ENCODE results near the gene FETUB. TPM values are rescaled to one million over a fixed set of nuclear protein-coding genes. Genes with fewer than 3 reads are reported as not detected.
"Not testable (repeated sequence)": the region's sequence is repeated elsewhere in the genome, so short reads cannot be mapped to it uniquely, and the experiment has no call there.

The FETUB gene
- total RNA-seq, 1 donor from 2014 or later = not detected

- H3K9me3 ChIP-seq (ENCODE audit: control insufficient read depth in 3 of 3, low read length in 3 of 3); H3K4me1 ChIP-seq (ENCODE audit: control insufficient read depth in 3 of 3, insufficient read depth in 3 of 3, low read length in 3 of 3); H3K27ac ChIP-seq (ENCODE audit: low read depth, low read length); H3K36me3 ChIP-seq (ENCODE audit: control insufficient read depth in 3 of 3, insufficient read depth in 3 of 3, low read length in 3 of 3); H3K4me3 ChIP-seq (ENCODE audit: low read length in 3 of 3); H3K9ac ChIP-seq (ENCODE audit: low read depth in 1 of 3, low read length in 3 of 3): not testable (repeated sequence)
- peaks cover 3 to 10% (median 6%) of the 10 kb centered on the region in 3 donors for H3K27me3 ChIP-seq (ENCODE audit: control insufficient read depth in 3 of 3, insufficient read depth in 3 of 3, low read length in 3 of 3)
Observed at GRCh38 chr3:186690304-186690703, 50.1 kb downstream of the FETUB start.

GRCh38 chr3:186691676-186692075, 51.5 kb downstream of the FETUB start:
- H3K36me3 ChIP-seq (ENCODE audit: control insufficient read depth in 3 of 3, insufficient read depth in 3 of 3, low read length in 3 of 3) = no peaks in the 10 kb centered on the region
- no peak overlapping the region for H3K9ac ChIP-seq (ENCODE audit: low read depth in 1 of 3, low read length in 3 of 3)
- no peaks in the 10 kb centered on the region for H3K9me3 ChIP-seq (ENCODE audit: control insufficient read depth in 3 of 3, low read length in 3 of 3)
- H3K27ac ChIP-seq (ENCODE audit: low read depth, low read length) = no peak overlapping the region
- H3K27me3 ChIP-seq (ENCODE audit: control insufficient read depth in 3 of 3, insufficient read depth in 3 of 3, low read length in 3 of 3) = peaks cover 3 to 6% (median 3%) of the 10 kb centered on the region in 3 donors
- H3K4me1 ChIP-seq (ENCODE audit: control insufficient read depth in 3 of 3, insufficient read depth in 3 of 3, low read length in 3 of 3) = no peaks in the 10 kb centered on the region
- H3K4me3 ChIP-seq (ENCODE audit: low read length in 3 of 3) = no peak overlapping the region

GRCh38 chr3:186693843-186694242, 53.6 kb downstream of the FETUB start:
- Histone ChIP-seq H3K27me3 (ENCODE audit: control insufficient read depth in 3 of 3, insufficient read depth in 3 of 3, low read length in 3 of 3) (peaks cover 0 to 6% (median 3%) of the 10 kb centered on the region in 3 donors), H3K9ac (ENCODE audit: low read depth in 1 of 3, low read length in 3 of 3) (no peak overlapping the region), H3K36me3 (ENCODE audit: control insufficient read depth in 3 of 3, insufficient read depth in 3 of 3, low read length in 3 of 3) (no peaks in the 10 kb centered on the region), H3K4me1 (ENCODE audit: control insufficient read depth in 3 of 3, insufficient read depth in 3 of 3, low read length in 3 of 3) (no peaks in the 10 kb centered on the region), H3K9me3 (ENCODE audit: control insufficient read depth in 3 of 3, low read length in 3 of 3) (no peaks in the 10 kb centered on the region), H3K27ac (ENCODE audit: low read depth, low read length) (no peak overlapping the region), H3K4me3 (ENCODE audit: low read length in 3 of 3) (no peak overlapping the region)

GRCh38 chr3:186694288-186695032, 54.3 kb downstream of the FETUB start:
- H3K9ac ChIP-seq (ENCODE audit: low read depth in 1 of 3, low read length in 3 of 3) = no peak overlapping the region
- H3K27me3 ChIP-seq (ENCODE audit: control insufficient read depth in 3 of 3, insufficient read depth in 3 of 3, low read length in 3 of 3) = peaks cover 0 to 6% (median 3%) of the 10 kb centered on the region in 3 donors
- no peaks in the 10 kb centered on the region for H3K9me3 ChIP-seq (ENCODE audit: control insufficient read depth in 3 of 3, low read length in 3 of 3)
- H3K36me3 ChIP-seq (ENCODE audit: control insufficient read depth in 3 of 3, insufficient read depth in 3 of 3, low read length in 3 of 3) = no peaks in the 10 kb centered on the region
- H3K27ac ChIP-seq (ENCODE audit: low read depth, low read length) = no peak overlapping the region
- H3K4me3 ChIP-seq (ENCODE audit: low read length in 3 of 3) = no peak overlapping the region
- no peaks in the 10 kb centered on the region for H3K4me1 ChIP-seq (ENCODE audit: control insufficient read depth in 3 of 3, insufficient read depth in 3 of 3, low read length in 3 of 3)

GRCh38 chr3:186696522-186696921, 56.3 kb downstream of the FETUB start:
- H3K9me3 ChIP-seq (ENCODE audit: control insufficient read depth in 3 of 3, low read length in 3 of 3) = no peaks in the 10 kb centered on the region
- no peaks in the 10 kb centered on the region for H3K36me3 ChIP-seq (ENCODE audit: control insufficient read depth in 3 of 3, insufficient read depth in 3 of 3, low read length in 3 of 3)
- H3K27ac ChIP-seq (ENCODE audit: low read depth, low read length) = no peak overlapping the region
- H3K4me1 ChIP-seq (ENCODE audit: control insufficient read depth in 3 of 3, insufficient read depth in 3 of 3, low read length in 3 of 3) = no peaks in the 10 kb centered on the region
- H3K27me3 ChIP-seq (ENCODE audit: control insufficient read depth in 3 of 3, insufficient read depth in 3 of 3, low read length in 3 of 3) = peaks cover 0 to 6% (median 3%) of the 10 kb centered on the region in 3 donors
- H3K4me3 ChIP-seq (ENCODE audit: low read length in 3 of 3) = no peak overlapping the region
- no peak overlapping the region for H3K9ac ChIP-seq (ENCODE audit: low read depth in 1 of 3, low read length in 3 of 3)

- no peak overlapping the region for H3K27ac ChIP-seq (ENCODE audit: low read depth, low read length)
- H3K4me3 ChIP-seq (ENCODE audit: low read length in 3 of 3) = no peak overlapping the region
- no peaks in the 10 kb centered on the region for H3K4me1 ChIP-seq (ENCODE audit: control insufficient read depth in 3 of 3, insufficient read depth in 3 of 3, low read length in 3 of 3)
- H3K9ac ChIP-seq (ENCODE audit: low read depth in 1 of 3, low read length in 3 of 3) = no peak overlapping the region
- H3K9me3 ChIP-seq (ENCODE audit: control insufficient read depth in 3 of 3, low read length in 3 of 3) = no peaks in the 10 kb centered on the region
- no peaks in the 10 kb centered on the region for H3K36me3 ChIP-seq (ENCODE audit: control insufficient read depth in 3 of 3, insufficient read depth in 3 of 3, low read length in 3 of 3)
- no peaks in the 10 kb centered on the region for H3K27me3 ChIP-seq (ENCODE audit: control insufficient read depth in 3 of 3, insufficient read depth in 3 of 3, low read length in 3 of 3)
Observed at GRCh38 chr3:186697510-186697909, 57.3 kb downstream of the FETUB start.

- H3K36me3 ChIP-seq (ENCODE audit: control insufficient read depth in 3 of 3, insufficient read depth in 3 of 3, low read length in 3 of 3) = no peaks in the 10 kb centered on the region
- H3K4me3 ChIP-seq (ENCODE audit: low read length in 3 of 3) = no peak overlapping the region
- no peaks in the 10 kb centered on the region for H3K9me3 ChIP-seq (ENCODE audit: control insufficient read depth in 3 of 3, low read length in 3 of 3)
- no peak overlapping the region for H3K9ac ChIP-seq (ENCODE audit: low read depth in 1 of 3, low read length in 3 of 3)
- H3K4me1 ChIP-seq (ENCODE audit: control insufficient read depth in 3 of 3, insufficient read depth in 3 of 3, low read length in 3 of 3) = no peaks in the 10 kb centered on the region
- no peak overlapping the region for H3K27ac ChIP-seq (ENCODE audit: low read depth, low read length)
- no peaks in the 10 kb centered on the region for H3K27me3 ChIP-seq (ENCODE audit: control insufficient read depth in 3 of 3, insufficient read depth in 3 of 3, low read length in 3 of 3)
Observed at GRCh38 chr3:186700267-186700666, 60.1 kb downstream of the FETUB start.

- not testable (repeated sequence) for H3K4me1 ChIP-seq (ENCODE audit: control insufficient read depth in 3 of 3, insufficient read depth in 3 of 3, low read length in 3 of 3); H3K27me3 ChIP-seq (ENCODE audit: control insufficient read depth in 3 of 3, insufficient read depth in 3 of 3, low read length in 3 of 3); H3K4me3 ChIP-seq (ENCODE audit: low read length in 3 of 3); H3K36me3 ChIP-seq (ENCODE audit: control insufficient read depth in 3 of 3, insufficient read depth in 3 of 3, low read length in 3 of 3); H3K27ac ChIP-seq (ENCODE audit: low read depth, low read length); H3K9me3 ChIP-seq (ENCODE audit: control insufficient read depth in 3 of 3, low read length in 3 of 3); H3K9ac ChIP-seq (ENCODE audit: low read depth in 1 of 3, low read length in 3 of 3)
Observed at GRCh38 chr3:186702451-186702850, 62.3 kb downstream of the FETUB start.

Small RNA genes lying within 50 kb of the gene (small RNA-seq; reads per million reads assigned to genes)
- not detected for gene RF00017

Other genes starting within 250 kb of the FETUB start
- gene CRYGS, start 96.0 kb upstream of the FETUB start, total RNA-seq = 1.0 TPM
- 14.6 TPM for gene TBCCD1, start 73.1 kb upstream of the FETUB start, total RNA-seq
- gene DNAJB11, start 69.7 kb upstream of the FETUB start, total RNA-seq = 24.5 TPM
- gene AHSG, start 27.3 kb upstream of the FETUB start, total RNA-seq = 0.52 TPM
- not detected for gene HRG, start 25.6 kb downstream of the FETUB start, total RNA-seq
- gene KNG1, start 77.0 kb downstream of the FETUB start, total RNA-seq = 0.52 TPM
- 795 TPM for gene EIF4A2, start 143.2 kb downstream of the FETUB start, total RNA-seq
- 23.5 TPM for gene RFC4, start 166.1 kb downstream of the FETUB start, total RNA-seq
- gene ADIPOQ, start 202.3 kb downstream of the FETUB start, total RNA-seq = 16.7 TPM